ENCODE results near the gene FGGY. TPM values are rescaled to one million over a fixed set of nuclear protein-coding genes. Genes with fewer than 3 reads are reported as not detected.
"Not testable (repeated sequence)": the region's sequence is repeated elsewhere in the genome, so short reads cannot be mapped to it uniquely, and the experiment has no call there.

FGGY gene
- total RNA-seq, 1 donor from 2014 or later: 32.5 TPM

GRCh38 chr1:59605184-59605583, 308.3 kb downstream of the FGGY start:
- no peak overlapping the region for H3K4me3 ChIP-seq
- no peak for TF ChIP-seq EZH2phosphoT487 (IDR thresholded peaks at IDR 0.05)
- no peak for TF ChIP-seq CTCF (IDR thresholded peaks at IDR 0.05)
- TF ChIP-seq EZH2 (IDR thresholded peaks at IDR 0.05): no peak
- no peak overlapping the region for H3K27ac ChIP-seq
- H4K20me1 ChIP-seq (ENCODE audit: low read depth): no peaks in the 10 kb centered on the region
- no peak overlapping the region for H3K4me2 ChIP-seq
- Mint-ChIP-seq H3K4me1 (no peaks in the 10 kb centered on the region), H3K36me3 (peaks cover 14% of the 10 kb centered on the region), H3K27me3 (ENCODE audit: insufficient read depth, low read depth) (no peaks in the 10 kb centered on the region), H3K27ac (no peak overlapping the region), H3K9me3 (peaks cover 10% of the 10 kb centered on the region), H3K4me3 (no peak overlapping the region)
- H3F3A ChIP-seq (ENCODE audit: low read depth): no peaks in the 10 kb centered on the region
- no peaks in the 10 kb centered on the region for H3K9me3 ChIP-seq (ENCODE audit: low read depth)
- peaks cover 7% of the 10 kb centered on the region for H3K4me1 ChIP-seq
- H3K27me3 ChIP-seq: no peaks in the 10 kb centered on the region
- no peak overlapping the region for H2AFZ ChIP-seq (replicated peaks)
- H3K9ac ChIP-seq: no peak overlapping the region
- DNase-seq (ENCODE audit: low spot score): no peak
- H3K79me2 ChIP-seq (ENCODE audit: low read depth): no peaks in the 10 kb centered on the region
- no peaks in the 10 kb centered on the region for H3K36me3 ChIP-seq

- Histone ChIP-seq H3K36me3 (no peaks in the 10 kb centered on the region), H3F3A (ENCODE audit: low read depth) (no peaks in the 10 kb centered on the region), H2AFZ (replicated peaks) (no peak overlapping the region), H3K4me3 (no peak overlapping the region), H3K27ac (no peak overlapping the region), H3K9ac (no peak overlapping the region), H4K20me1 (ENCODE audit: low read depth) (no peaks in the 10 kb centered on the region), H3K4me1 (peaks cover 7% of the 10 kb centered on the region), H3K4me2 (no peak overlapping the region), H3K9me3 (ENCODE audit: low read depth) (no peaks in the 10 kb centered on the region), H3K27me3 (no peaks in the 10 kb centered on the region), H3K79me2 (ENCODE audit: low read depth) (no peaks in the 10 kb centered on the region)
- TF ChIP-seq EZH2 (IDR thresholded peaks at IDR 0.05) (no peak), EZH2phosphoT487 (IDR thresholded peaks at IDR 0.05) (no peak), CTCF (IDR thresholded peaks at IDR 0.05) (no peak)
- Mint-ChIP-seq H3K9me3 (peaks cover 12% of the 10 kb centered on the region), H3K27me3 (ENCODE audit: insufficient read depth, low read depth) (no peaks in the 10 kb centered on the region), H3K4me3 (no peak overlapping the region), H3K27ac (no peak overlapping the region), H3K4me1 (no peaks in the 10 kb centered on the region), H3K36me3 (peaks cover 16% of the 10 kb centered on the region)
- no peak for DNase-seq (ENCODE audit: low spot score)
Measured at GRCh38 chr1:59605761-59606160, 308.9 kb downstream of the FGGY start.

- Mint-ChIP-seq H3K27ac (no peak overlapping the region), H3K9me3 (peaks cover 12% of the 10 kb centered on the region), H3K4me3 (no peak overlapping the region), H3K36me3 (peaks cover 17% of the 10 kb centered on the region), H3K4me1 (no peaks in the 10 kb centered on the region), H3K27me3 (ENCODE audit: insufficient read depth, low read depth) (peaks cover 6% of the 10 kb centered on the region)
- Histone ChIP-seq H3K79me2 (ENCODE audit: low read depth) (no peaks in the 10 kb centered on the region), H2AFZ (replicated peaks) (no peak overlapping the region), H3F3A (ENCODE audit: low read depth) (no peaks in the 10 kb centered on the region), H3K27me3 (no peaks in the 10 kb centered on the region), H3K27ac (no peak overlapping the region), H3K9me3 (ENCODE audit: low read depth) (no peaks in the 10 kb centered on the region), H3K36me3 (no peaks in the 10 kb centered on the region), H3K9ac (no peak overlapping the region), H4K20me1 (ENCODE audit: low read depth) (no peaks in the 10 kb centered on the region), H3K4me1 (peaks cover 4% of the 10 kb centered on the region), H3K4me3 (no peak overlapping the region), H3K4me2 (no peak overlapping the region)
- DNase-seq (ENCODE audit: low spot score): no peak
- TF ChIP-seq EZH2 (IDR thresholded peaks at IDR 0.05) (no peak), EZH2phosphoT487 (IDR thresholded peaks at IDR 0.05) (no peak), CTCF (IDR thresholded peaks at IDR 0.05) (no peak)
Measured at GRCh38 chr1:59609245-59609644, 312.4 kb downstream of the FGGY start.

- Mint-ChIP-seq H3K36me3 (peaks cover 17% of the 10 kb centered on the region), H3K9me3 (peaks cover 14% of the 10 kb centered on the region)
- H3K27ac ChIP-seq; DNase-seq (ENCODE audit: low spot score); H3K9me3 ChIP-seq (ENCODE audit: low read depth); H3K27me3 Mint-ChIP-seq (ENCODE audit: insufficient read depth, low read depth); H3K4me3 Mint-ChIP-seq; H3F3A ChIP-seq (ENCODE audit: low read depth); H3K4me2 ChIP-seq; H3K36me3 ChIP-seq; H3K79me2 ChIP-seq (ENCODE audit: low read depth); H3K4me3 ChIP-seq; H3K27me3 ChIP-seq; H3K27ac Mint-ChIP-seq; H3K9ac ChIP-seq; H2AFZ ChIP-seq (replicated peaks); H3K4me1 Mint-ChIP-seq; H3K4me1 ChIP-seq; H4K20me1 ChIP-seq (ENCODE audit: low read depth): not testable (repeated sequence)
Measured at GRCh38 chr1:59610499-59610898, 313.6 kb downstream of the FGGY start.

Measured in neural progenitor cell (in vitro differentiated cells).